ENCODE data around the gene CILP2. TPM values are rescaled to one million over a fixed set of nuclear protein-coding genes. Genes with fewer than 3 reads are reported as not detected.

CILP2 gene
- total RNA-seq, 2 donors from 2014 or later: 3.6 to 9.9 TPM

- H3K4me1 ChIP-seq (ENCODE audit: control insufficient read depth, insufficient read depth, low read length): no peaks in the 10 kb centered on the region
- no peaks in the 10 kb centered on the region for H3K36me3 ChIP-seq (ENCODE audit: control insufficient read depth, insufficient read depth, low read length)
- DNase-seq: no peak
- Mint-ChIP-seq H3K36me3 (ENCODE audit: low read depth) (no peaks in the 10 kb centered on the region), H3K4me3 (no peak overlapping the region), H3K27ac (no peak overlapping the region), H3K9me3 (no peaks in the 10 kb centered on the region), H3K27me3 (ENCODE audit: insufficient read depth) (peaks cover 5% of the 10 kb centered on the region), H3K4me1 (no peaks in the 10 kb centered on the region)
- H3K9ac ChIP-seq (ENCODE audit: extremely low read depth, low read length, poor library complexity, severe bottlenecking): no peak overlapping the region
- WGBS, 2 experiments (ENCODE audit: insufficient coverage in 1 of 2, insufficient read length in 1 of 2): 89% methylated on average over 15 to 23 of the region's 23 CpGs
- H3K27ac ChIP-seq (ENCODE audit: low read depth, low read length): no peak overlapping the region
- H3K27me3 ChIP-seq (ENCODE audit: control insufficient read depth, insufficient read depth, low read length, poor library complexity, severe bottlenecking): no peaks in the 10 kb centered on the region
- H3K4me3 ChIP-seq (ENCODE audit: low read length): no peak overlapping the region
- H3K9me3 ChIP-seq (ENCODE audit: control insufficient read depth, low read length): no peaks in the 10 kb centered on the region
- no peak for TF ChIP-seq CTCF (conservative IDR thresholded peaks at IDR 0.05)
Measured at GRCh38 chr19:19549804-19550464, 11.9 kb downstream of the CILP2 start.

GRCh38 chr19:19550485-19550929, 12.4 kb downstream of the CILP2 start:
- peaks cover 5% of the 10 kb centered on the region for H3K27me3 Mint-ChIP-seq (ENCODE audit: insufficient read depth)
- no peak overlapping the region for H3K27ac Mint-ChIP-seq
- H3K4me1 Mint-ChIP-seq: no peaks in the 10 kb centered on the region
- no peak overlapping the region for H3K4me3 Mint-ChIP-seq
- no peak for DNase-seq
- TF ChIP-seq CTCF (conservative IDR thresholded peaks at IDR 0.05): no peak
- H3K27me3 ChIP-seq (ENCODE audit: control insufficient read depth, insufficient read depth, low read length, poor library complexity, severe bottlenecking): no peaks in the 10 kb centered on the region
- no peaks in the 10 kb centered on the region for H3K36me3 Mint-ChIP-seq (ENCODE audit: low read depth)
- no peaks in the 10 kb centered on the region for H3K9me3 Mint-ChIP-seq
- H3K27ac ChIP-seq (ENCODE audit: low read depth, low read length): no peak overlapping the region
- no peaks in the 10 kb centered on the region for H3K4me1 ChIP-seq (ENCODE audit: control insufficient read depth, insufficient read depth, low read length)
- H3K9ac ChIP-seq (ENCODE audit: extremely low read depth, low read length, poor library complexity, severe bottlenecking): no peak overlapping the region
- H3K9me3 ChIP-seq (ENCODE audit: control insufficient read depth, low read length): no peaks in the 10 kb centered on the region
- H3K36me3 ChIP-seq (ENCODE audit: control insufficient read depth, insufficient read depth, low read length): no peaks in the 10 kb centered on the region
- WGBS, 2 experiments (ENCODE audit: insufficient coverage in 1 of 2, insufficient read length in 1 of 2): 65 to 75% methylated on average over 8 of the region's 8 CpGs
- no peak overlapping the region for H3K4me3 ChIP-seq (ENCODE audit: low read length)

- H3K27ac Mint-ChIP-seq: no peak overlapping the region
- no peaks in the 10 kb centered on the region for H3K36me3 Mint-ChIP-seq (ENCODE audit: low read depth)
- Histone ChIP-seq H3K9me3 (ENCODE audit: control insufficient read depth, low read length) (no peaks in the 10 kb centered on the region), H3K27ac (ENCODE audit: low read depth, low read length) (no peak overlapping the region), H3K27me3 (ENCODE audit: control insufficient read depth, insufficient read depth, low read length, poor library complexity, severe bottlenecking) (no peaks in the 10 kb centered on the region), H3K4me1 (ENCODE audit: control insufficient read depth, insufficient read depth, low read length) (no peaks in the 10 kb centered on the region), H3K36me3 (ENCODE audit: control insufficient read depth, insufficient read depth, low read length) (no peaks in the 10 kb centered on the region), H3K4me3 (ENCODE audit: low read length) (no peak overlapping the region), H3K9ac (ENCODE audit: extremely low read depth, low read length, poor library complexity, severe bottlenecking) (no peak overlapping the region)
- peaks cover 5% of the 10 kb centered on the region for H3K27me3 Mint-ChIP-seq (ENCODE audit: insufficient read depth)
- no peak for DNase-seq
- TF ChIP-seq CTCF (conservative IDR thresholded peaks at IDR 0.05): no peak
- H3K4me3 Mint-ChIP-seq: no peak overlapping the region
- no peaks in the 10 kb centered on the region for H3K9me3 Mint-ChIP-seq
- H3K4me1 Mint-ChIP-seq: no peaks in the 10 kb centered on the region
- WGBS, 2 experiments (ENCODE audit: insufficient coverage in 1 of 2, insufficient read length in 1 of 2): 83 to 91% methylated on average over 7 to 10 of the region's 10 CpGs
Measured at GRCh38 chr19:19550972-19551852, 13.1 kb downstream of the CILP2 start.

Data from endodermal cell (in vitro differentiated cells).